Measurements from ENCODE around the gene INSR. TPM values are rescaled to one million over a fixed set of nuclear protein-coding genes. Genes with fewer than 3 reads are reported as not detected.
"Not testable (repeated sequence)": the region's sequence is repeated elsewhere in the genome, so short reads cannot be mapped to it uniquely, and the experiment has no call there.

The INSR gene
- total RNA-seq, 4 donors from 2014 or later: 125 to 191 (median 167) TPM

DNA sequence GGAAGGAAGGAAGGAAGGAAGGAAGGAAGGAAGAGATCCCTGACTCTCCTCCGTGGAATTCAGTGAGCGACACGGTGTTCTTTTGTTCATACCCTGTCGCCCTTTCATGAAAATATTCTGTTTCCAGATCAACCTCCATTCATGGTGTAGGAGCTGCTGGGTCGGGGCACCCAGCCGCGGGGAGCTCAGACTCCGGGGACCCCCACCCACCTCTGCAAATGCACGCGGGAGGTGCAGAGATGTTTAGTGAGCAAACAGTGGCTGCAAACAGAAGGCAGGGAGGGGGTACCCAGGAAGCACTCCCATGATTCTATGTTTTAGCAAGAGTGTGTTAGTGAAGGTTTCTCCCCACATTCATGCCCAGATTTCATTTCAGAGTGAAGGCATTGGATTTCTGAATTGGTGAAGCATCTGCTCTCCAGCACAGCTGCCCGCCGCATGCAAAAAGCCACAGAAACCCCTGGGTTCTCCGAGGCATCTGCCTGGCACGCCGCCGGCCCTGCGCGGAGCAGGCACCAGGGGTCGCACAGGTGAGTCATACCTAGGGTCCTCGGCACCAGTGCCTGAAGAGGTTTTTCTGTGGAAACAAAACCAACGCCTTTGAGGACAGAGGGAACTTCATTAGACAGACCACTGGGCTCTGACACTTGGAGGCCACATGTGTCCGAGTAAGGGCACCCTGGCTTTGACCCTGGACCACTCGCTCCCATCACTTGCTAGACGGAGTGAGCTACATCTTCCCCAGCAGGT lies 144.1 kb downstream of the INSR start:
- TF ChIP-seq POLR2A (IDR thresholded peaks at IDR 0.05): no peak
- TF ChIP-seq, protein P1, sequence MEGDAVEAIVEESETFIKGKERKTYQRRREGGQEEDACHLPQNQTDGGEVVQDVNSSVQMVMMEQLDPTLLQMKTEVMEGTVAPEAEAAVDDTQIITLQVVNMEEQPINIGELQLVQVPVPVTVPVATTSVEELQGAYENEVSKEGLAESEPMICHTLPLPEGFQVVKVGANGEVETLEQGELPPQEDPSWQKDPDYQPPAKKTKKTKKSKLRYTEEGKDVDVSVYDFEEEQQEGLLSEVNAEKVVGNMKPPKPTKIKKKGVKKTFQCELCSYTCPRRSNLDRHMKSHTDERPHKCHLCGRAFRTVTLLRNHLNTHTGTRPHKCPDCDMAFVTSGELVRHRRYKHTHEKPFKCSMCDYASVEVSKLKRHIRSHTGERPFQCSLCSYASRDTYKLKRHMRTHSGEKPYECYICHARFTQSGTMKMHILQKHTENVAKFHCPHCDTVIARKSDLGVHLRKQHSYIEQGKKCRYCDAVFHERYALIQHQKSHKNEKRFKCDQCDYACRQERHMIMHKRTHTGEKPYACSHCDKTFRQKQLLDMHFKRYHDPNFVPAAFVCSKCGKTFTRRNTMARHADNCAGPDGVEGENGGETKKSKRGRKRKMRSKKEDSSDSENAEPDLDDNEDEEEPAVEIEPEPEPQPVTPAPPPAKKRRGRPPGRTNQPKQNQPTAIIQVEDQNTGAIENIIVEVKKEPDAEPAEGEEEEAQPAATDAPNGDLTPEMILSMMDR (IDR thresholded peaks at IDR 0.05): no peak
- no peak for DNase-seq
- H3K4me1 ChIP-seq: no peaks in the 10 kb centered on the region
- H3K9me3 ChIP-seq: no peaks in the 10 kb centered on the region
- no peak overlapping the region for H3K4me3 ChIP-seq
- no peaks in the 10 kb centered on the region for H3K27me3 ChIP-seq
- H3K27ac ChIP-seq: no peak overlapping the region
- H3K36me3 ChIP-seq: peaks cover 0 to 47% (median 0%) of the 10 kb centered on the region in 3 donors

DNA sequence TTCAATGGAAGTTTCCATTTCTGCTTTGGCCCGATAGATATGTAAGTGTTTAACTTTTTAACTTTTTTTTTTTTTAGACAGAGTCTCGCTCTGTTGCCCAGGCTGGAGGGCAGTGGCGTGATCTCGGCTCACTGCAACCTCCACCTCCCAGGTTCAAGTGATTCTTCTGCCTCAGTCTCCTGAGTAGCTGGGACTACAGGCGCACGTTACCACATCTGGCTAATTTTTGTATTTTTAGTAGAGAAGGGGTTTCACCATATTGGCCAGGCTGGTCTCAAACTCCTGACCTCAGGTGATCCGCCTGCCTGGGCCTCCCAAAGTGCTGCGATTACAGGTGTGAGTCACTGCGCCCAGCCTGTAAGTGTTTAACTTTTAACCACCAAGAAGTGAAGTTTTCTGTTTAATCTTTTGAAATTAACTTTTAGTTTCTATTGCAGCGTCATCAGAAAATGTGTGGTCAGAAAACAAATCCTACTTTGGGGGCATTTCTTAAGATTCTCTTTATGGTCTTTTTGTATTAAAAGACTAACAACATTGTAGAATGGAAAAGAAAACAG lies 147.0 kb downstream of the INSR start:
- H3K4me3 ChIP-seq, H3K9me3 ChIP-seq, DNase-seq, H3K27ac ChIP-seq, H3K27me3 ChIP-seq, H3K4me1 ChIP-seq: not testable (repeated sequence)
- peaks cover 0 to 43% (median 0%) of the 10 kb centered on the region in 3 donors for H3K36me3 ChIP-seq

DNA sequence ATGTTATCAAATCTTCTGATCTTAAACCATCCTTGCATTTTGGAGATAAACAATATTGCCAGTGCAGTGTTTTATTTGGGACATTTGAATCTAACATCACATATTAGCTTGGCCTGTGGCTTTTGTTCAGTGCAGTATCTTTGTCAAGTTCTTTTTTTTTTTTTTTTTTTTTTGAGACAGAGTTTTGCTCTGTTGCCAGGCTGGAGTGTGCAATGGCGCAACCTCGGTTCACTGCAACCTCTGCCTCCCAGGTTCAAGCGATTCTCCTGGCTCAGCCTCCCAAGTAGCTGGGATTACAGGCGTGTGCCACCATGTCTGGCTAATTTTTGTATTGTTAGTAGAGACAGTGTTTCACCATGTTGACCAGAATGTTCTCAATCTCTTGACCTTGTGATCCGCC lies 148.1 kb downstream of the INSR start:
- H3K9me3 ChIP-seq, H3K27me3 ChIP-seq, H3K4me1 ChIP-seq, H3K4me3 ChIP-seq, DNase-seq: not testable (repeated sequence)
- H3K36me3 ChIP-seq: peaks cover 0 to 49% (median 0%) of the 10 kb centered on the region in 3 donors
- peak overlapping the region in 1 of 4 donors; percentile 25 for H3K27ac ChIP-seq

DNA sequence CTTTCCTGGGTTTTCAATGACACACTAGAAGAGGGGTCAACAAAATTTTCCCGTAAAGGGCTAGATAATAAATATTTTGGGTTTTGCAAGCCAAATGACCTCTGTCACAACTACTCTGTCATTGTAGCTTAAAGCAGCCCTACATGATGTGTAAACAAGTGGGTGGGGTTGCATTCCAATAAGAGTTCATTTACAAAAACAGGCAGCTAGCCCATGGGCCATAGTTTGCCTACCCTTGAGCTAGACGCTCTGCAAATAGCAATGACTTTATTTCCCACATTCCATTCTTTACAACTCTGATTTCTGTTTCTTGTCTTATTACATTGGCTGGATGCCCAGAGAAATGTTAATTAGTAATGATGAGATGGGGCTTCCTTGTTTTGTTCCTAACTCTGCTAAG lies 148.7 kb downstream of the INSR start:
- TF ChIP-seq, protein P1 (IDR thresholded peaks at IDR 0.05): no peak
- TF ChIP-seq POLR2A (IDR thresholded peaks at IDR 0.05): no peak
- H3K4me3 ChIP-seq: no peak overlapping the region
- H3K9me3 ChIP-seq: no peaks in the 10 kb centered on the region
- H3K36me3 ChIP-seq: peaks cover 0 to 52% (median 0%) of the 10 kb centered on the region in 3 donors
- H3K4me1 ChIP-seq: no peaks in the 10 kb centered on the region
- no peak overlapping the region for H3K27ac ChIP-seq
- H3K27me3 ChIP-seq: no peaks in the 10 kb centered on the region
- peak in 1 of 3 donors; percentile 54 for DNase-seq

DNA sequence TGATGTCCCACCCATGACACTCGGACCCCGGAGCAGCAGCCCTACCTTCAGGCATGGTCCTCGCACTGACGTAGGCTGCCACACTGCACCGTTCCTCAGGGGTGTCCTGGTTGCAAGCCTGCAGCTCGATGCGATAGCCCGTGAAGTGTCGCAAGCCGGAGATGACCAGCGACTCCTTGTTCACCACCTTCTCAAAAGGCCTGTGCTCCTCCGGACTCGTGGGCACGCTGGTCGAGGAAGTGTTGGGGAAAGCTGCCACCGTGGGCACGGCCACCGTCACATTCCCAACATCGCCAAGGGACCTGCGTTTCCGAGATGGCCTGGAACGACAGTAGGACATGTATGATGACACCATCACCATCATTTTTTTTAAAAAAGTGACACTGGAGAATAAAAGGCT lies 151.4 kb downstream of the INSR start:
- H3K4me1 ChIP-seq: no peaks in the 10 kb centered on the region
- no peak overlapping the region for H3K27ac ChIP-seq
- H3K4me3 ChIP-seq: no peak overlapping the region
- peaks cover 0 to 59% (median 0%) of the 10 kb centered on the region in 3 donors for H3K36me3 ChIP-seq
- TF ChIP-seq, protein P1 (IDR thresholded peaks at IDR 0.05): no peak
- TF ChIP-seq POLR2A (IDR thresholded peaks at IDR 0.05): no peak
- no peaks in the 10 kb centered on the region for H3K27me3 ChIP-seq
- no peak for DNase-seq
- no peaks in the 10 kb centered on the region for H3K9me3 ChIP-seq

DNA sequence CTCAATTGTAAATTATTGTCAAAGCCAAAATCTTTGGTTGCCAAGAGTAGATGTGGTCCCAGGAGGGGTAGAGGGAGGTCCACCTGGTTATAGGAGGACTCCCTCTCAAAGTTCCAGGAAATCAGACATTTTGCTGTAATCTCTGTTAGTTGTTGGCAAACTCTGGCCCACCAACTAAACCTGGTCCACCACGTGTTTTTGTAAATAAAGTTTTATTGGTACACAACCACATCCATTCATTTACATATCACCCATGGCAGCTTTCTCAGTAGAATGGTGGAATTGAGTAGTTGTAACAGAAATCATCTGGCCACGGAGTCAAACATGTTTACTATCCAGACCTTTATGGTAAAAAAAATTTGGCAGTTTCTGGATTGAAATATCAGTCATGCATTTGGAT lies 154.1 kb downstream of the INSR start:
- Histone ChIP-seq H3K9me3 (no peaks in the 10 kb centered on the region), H3K4me3 (no peak overlapping the region), H3K27ac (no peak overlapping the region), H3K36me3 (peaks cover 0 to 66% (median 0%) of the 10 kb centered on the region in 3 donors), H3K27me3 (no peaks in the 10 kb centered on the region), H3K4me1 (peaks cover 0 to 6% (median 0%) of the 10 kb centered on the region in 4 donors)
- TF ChIP-seq, protein P1 (IDR thresholded peaks at IDR 0.05): no peak
- no peak for TF ChIP-seq POLR2A (IDR thresholded peaks at IDR 0.05)
- no peak for DNase-seq
